GM12878 (cell line): Measurements from ENCODE around the gene REV1. TPM values are rescaled to one million over a fixed set of nuclear protein-coding genes. Genes with fewer than 3 reads are reported as not detected.

Experiments used
- ATAC-seq: fragments of 200-7000 bp; cut with Tn5 transposase; 3 replicates; pipeline ENCODE4 v1.9.1; 2020; ENCODE audit warnings: mild to moderate bottlenecking, moderate library complexity
- BruUV-seq: library from RNA; stranded (reverse); fragments of 400-500 nt; replicated peaks from 2 replicates; lab custom pipeline; 2021; lab: Mats Ljungman, UMichigan
- CTCF ChIA-PET: fragments of 300-600 bp; sonication (Branson Sonifier 250); formaldehyde crosslinking; extraction: SDS; loops from one replicate; lab custom pipeline; 2021; ENCODE audit warnings: inconsistent platforms; lab: Yijun Ruan, JAX
- POLR2A ChIA-PET: fragments of 350-600 bp; formaldehyde crosslinking; extraction: SDS; loops from one replicate; lab custom pipeline; 2021; ENCODE audit warnings: inconsistent platforms; lab: Charles Lee
- RAD21 ChIA-PET: fragments of 300-600 bp; sonication (Branson Sonifier 250); formaldehyde crosslinking; loops from one replicate; lab custom pipeline; 2023; ENCODE audit warnings: antibody characterized with exemption; ENCODE audit not compliant: unreplicated experiment; lab: Charles Lee
- SMC1A ChIA-PET: fragments of 300-600 bp; sonication (Branson Sonifier 250); formaldehyde crosslinking; loops from one replicate; lab custom pipeline; 2023; ENCODE audit not compliant: unreplicated experiment, uncharacterized antibody; lab: Charles Lee
- DNase-seq: peaks from one replicate; pipeline ENCODE4 v3.0.0-alpha.2; 2011; ENCODE audit warnings: low read depth, low spot score
- FAIRE-seq: peaks from 3 replicates; lab custom pipeline; 2011; peaks lifted over from hg19 to GRCh38; lab: Jason Lieb, UNC
- H2AFZ ChIP-seq: 2 replicates; pipeline ENCODE4 v1.6.0; 2011; ENCODE audit warnings: low read depth, low read length, control low read depth; ENCODE audit not compliant: control insufficient read depth
- H3K27ac ChIP-seq: 2 replicates; pipeline ENCODE4 v1.5.1; 2011; ENCODE audit warnings: control low read depth; ENCODE audit not compliant: control insufficient read depth, insufficient read depth
- H3K27me3 ChIP-seq, 2 experiments: replicated peaks in 1 of 2; 2 replicates each; pipeline versions ENCODE4 v1.6.0 to v1.6.1; 2011; ENCODE audit warnings: low read length in 1 of 2; ENCODE audit not compliant: control insufficient read depth in 2 of 2, insufficient read depth in 2 of 2
- H3K36me3 ChIP-seq, 2 experiments: 2 replicates each; pipeline ENCODE4 v1.5.1; 2011; ENCODE audit warnings: low read length in 1 of 2; ENCODE audit not compliant: control insufficient read depth in 2 of 2, insufficient read depth in 2 of 2
- H3K4me1 ChIP-seq: 2 replicates; pipeline ENCODE4 v1.6.1; 2011; ENCODE audit warnings: mild to moderate bottlenecking, low read length, moderate library complexity, mixed read lengths; ENCODE audit not compliant: control insufficient read depth, insufficient read depth
- H3K4me2 ChIP-seq: 2 replicates; pipeline ENCODE4 v1.6.0; 2011; ENCODE audit warnings: control low read depth; ENCODE audit not compliant: control insufficient read depth, insufficient read depth
- H3K4me3 ChIP-seq: fragments of 200-600 bp; sonication (generic); 2 replicates; pipeline ENCODE4 v1.5.1; 2016
- H3K79me2 ChIP-seq: 2 replicates; pipeline ENCODE4 v1.6.0; 2011; ENCODE audit warnings: low read length; ENCODE audit not compliant: control insufficient read depth, insufficient read depth
- H3K9ac ChIP-seq: 2 replicates; pipeline ENCODE4 v1.8.0; 2011; ENCODE audit warnings: low read length, control low read depth, mixed read lengths; ENCODE audit not compliant: control insufficient read depth, insufficient read depth
- H3K9me3 ChIP-seq: replicated peaks from 3 replicates; pipeline ENCODE4 v1.5.1; 2011; ENCODE audit warnings: mild to moderate bottlenecking, low read length; ENCODE audit not compliant: control insufficient read depth, insufficient read depth
- H4K20me1 ChIP-seq: 2 replicates; pipeline ENCODE4 v1.6.0; 2011; ENCODE audit not compliant: control insufficient read depth, insufficient read depth
- BRCA1 ChIP-seq: IDR thresholded peaks from 2 replicates; pipeline ENCODE4 v1.6.1; 2011; ENCODE audit warnings: low read depth, low read length, improper control_type of control experiment
- CBFB ChIP-seq: IDR thresholded peaks from 2 replicates; pipeline ENCODE4 v1.6.1; 2016; ENCODE audit warnings: antibody characterized with exemption, low read depth
- MTA2 ChIP-seq: fragments of 450-650 bp; IDR thresholded peaks from 2 replicates; pipeline ENCODE4 v1.6.1; 2016; ENCODE audit warnings: low read depth, mild to moderate bottlenecking, moderate library complexity
- NFXL1 ChIP-seq: fragments of 450-650 bp; IDR thresholded peaks from 2 replicates; pipeline ENCODE4 v1.6.1; 2017; ENCODE audit warnings: antibody characterized with exemption, mild to moderate bottlenecking, borderline replicate concordance
- NR2C2 ChIP-seq: IDR thresholded peaks from 2 replicates; pipeline ENCODE4 v1.6.1; 2011; ENCODE audit warnings: borderline replicate concordance, low read depth; ENCODE audit not compliant: control insufficient read depth, insufficient read length
- POLR2A ChIP-seq: IDR thresholded peaks from 2 replicates; pipeline ENCODE4 v1.6.1; 2011; ENCODE audit warnings: low read depth, mild to moderate bottlenecking, low read length
- RAD21 ChIP-seq: IDR thresholded peaks from 2 replicates; pipeline ENCODE4 v1.6.1; 2011; ENCODE audit warnings: mild to moderate bottlenecking, low read depth, low read length, moderate library complexity; ENCODE audit not compliant: insufficient read depth
- RFX5 ChIP-seq: IDR thresholded peaks from 2 replicates; pipeline ENCODE4 v1.6.1; 2011; ENCODE audit warnings: low read depth, low read length, improper control_type of control experiment
- SP1 ChIP-seq: IDR thresholded peaks from one replicate; pipeline ENCODE4 v1.6.1; 2011; ENCODE audit warnings: low read depth, low read length
- SREBF2 ChIP-seq: IDR thresholded peaks from 2 replicates; pipeline ENCODE4 v1.6.1; 2012; ENCODE audit warnings: mild to moderate bottlenecking, low read length
- ZBED1 ChIP-seq: IDR thresholded peaks from 2 replicates; pipeline ENCODE4 v1.6.1; 2016; ENCODE audit warnings: borderline replicate concordance
- ZBTB4 ChIP-seq: fragments of 450-650 bp; formaldehyde crosslinking; IDR thresholded peaks from 2 replicates; pipeline ENCODE4 v1.4.0; 2022; ENCODE audit warnings: mild to moderate bottlenecking, moderate library complexity
- ZNF217 ChIP-seq: fragments of 450-650 bp; IDR thresholded peaks from 2 replicates; pipeline ENCODE4 v1.6.1; 2017; ENCODE audit warnings: antibody characterized with exemption, mild to moderate bottlenecking
- ZNF384 ChIP-seq: IDR thresholded peaks from 2 replicates; pipeline ENCODE4 v1.6.1; 2012; ENCODE audit warnings: low read depth, mild to moderate bottlenecking, low read length, improper control_type of control experiment, borderline replicate concordance
- WGBS: methylation state at CpG from one replicate; pipeline ENCODE4 v1.1.6; 2016; ENCODE audit warnings: low lambda C conversion rate; ENCODE audit not compliant: insufficient replicate concordance, insufficient coverage; ENCODE audit errors: missing lambda C conversion rate; 5-methylcytosine and 5-hydroxymethylcytosine counted together
- in situ Hi-C: fragments of 300-500 bp; cut with MboI; formaldehyde crosslinking; loops from 9 replicates; pipeline ENCODE4 v1.14.3; 2018; ENCODE audit warnings: mixed read lengths
- intact Hi-C: fragments of 100-400 bp; cut with micrococcal nuclease; formaldehyde crosslinking; loops from one replicate; pipeline ENCODE4 v1.14.2; 2022; ENCODE audit not compliant: unreplicated experiment
- polyA plus RNA-seq, 11 experiments: library from polyadenylated mRNA; depleted of rRNA in 4 of 11; unstranded in 6 of 11; stranded (reverse) in 5 of 11; fragments of >200 nt; fragmentation: Nextera tagmentation in 4 of 11; fragmentation: Illumina TruSeq in 1 of 11; extraction: Ambion mirVana in 4 of 11; extraction: Trizol in 1 of 11; gene quantifications; 1 replicate in 1 of 11; 2 replicates in 10 of 11; pipeline versions ENCODE4 v1.2.1 to v1.2.3, GENCODE V29; 2011 to 2016; ENCODE audit warnings: inconsistent platforms in 2 of 11, missing spikeins in 2 of 11, low read depth in 1 of 11
- total RNA-seq, 4 experiments: library from RNA; depleted of rRNA in 3 of 4; stranded (reverse); fragments of >200 nt in 3 of 4; fragmentation: Illumina TruSeq in 1 of 4; extraction: Trizol in 1 of 4; gene quantifications; 2 replicates each; pipeline versions ENCODE4 v1.2.1 to v1.2.3, GENCODE V29; 2013 to 2021
- TF ChIP-seq, protein P1 (sequence below): IDR thresholded peaks from 2 replicates; pipeline ENCODE4 v1.6.1; 2012; ENCODE audit warnings: low read depth, low read length, improper control_type of control experiment
- TF ChIP-seq, protein P2 (sequence below): IDR thresholded peaks from 2 replicates; pipeline ENCODE4 v1.6.1; 2011; ENCODE audit warnings: low read depth, low read length, improper control_type of control experiment, borderline replicate concordance

The REV1 gene
- total and polyA plus RNA-seq, 10 of the 15 experiments (the other 5 are each of a cell fraction or from before 2014, with no cell fraction given): 11.3 to 46.8 (median 29.0) TPM

- BruUV-seq: no TSS peak
- intact Hi-C loops: no loop called here
Observed at GRCh38 chr2:99414566-99414965, 75.3 kb downstream of the REV1 start.

More at GRCh38 chr2:99414566-99414965, 75.3 kb downstream of the REV1 start:
- Histone ChIP-seq H3K79me2 (no peaks in the 10 kb centered on the region), H4K20me1 (no peaks in the 10 kb centered on the region), H3K4me3 (no peak overlapping the region), H3K27ac (no peak overlapping the region), H3K4me1 (no peaks in the 10 kb centered on the region), H3K9me3 (no peaks in the 10 kb centered on the region), H3K9ac (no peak overlapping the region), H2AFZ (no peak overlapping the region), H3K4me2 (no peak overlapping the region), H3K36me3 (peaks cover 3 to 26% of the 10 kb centered on the region in 2 experiments), H3K27me3 (no peaks in the 10 kb centered on the region)
- TF ChIP-seq, protein P1, sequence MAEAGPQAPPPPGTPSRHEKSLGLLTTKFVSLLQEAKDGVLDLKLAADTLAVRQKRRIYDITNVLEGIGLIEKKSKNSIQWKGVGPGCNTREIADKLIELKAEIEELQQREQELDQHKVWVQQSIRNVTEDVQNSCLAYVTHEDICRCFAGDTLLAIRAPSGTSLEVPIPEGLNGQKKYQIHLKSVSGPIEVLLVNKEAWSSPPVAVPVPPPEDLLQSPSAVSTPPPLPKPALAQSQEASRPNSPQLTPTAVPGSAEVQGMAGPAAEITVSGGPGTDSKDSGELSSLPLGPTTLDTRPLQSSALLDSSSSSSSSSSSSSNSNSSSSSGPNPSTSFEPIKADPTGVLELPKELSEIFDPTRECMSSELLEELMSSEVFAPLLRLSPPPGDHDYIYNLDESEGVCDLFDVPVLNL: no peak
- TF ChIP-seq ZNF384 (no peak), CBFB (no peak), ZNF217 (no peak), POLR2A (no peak), NR2C2 (no peak), SREBF2 (no peak), BRCA1 (no peak), SP1 (no peak), ZBTB4 (CRISPR knock-in tag) (no peak), MTA2 (no peak), NFXL1 (no peak), RAD21 (no peak), ZBED1 (no peak), RFX5 (no peak)
- TF ChIP-seq, protein P2, sequence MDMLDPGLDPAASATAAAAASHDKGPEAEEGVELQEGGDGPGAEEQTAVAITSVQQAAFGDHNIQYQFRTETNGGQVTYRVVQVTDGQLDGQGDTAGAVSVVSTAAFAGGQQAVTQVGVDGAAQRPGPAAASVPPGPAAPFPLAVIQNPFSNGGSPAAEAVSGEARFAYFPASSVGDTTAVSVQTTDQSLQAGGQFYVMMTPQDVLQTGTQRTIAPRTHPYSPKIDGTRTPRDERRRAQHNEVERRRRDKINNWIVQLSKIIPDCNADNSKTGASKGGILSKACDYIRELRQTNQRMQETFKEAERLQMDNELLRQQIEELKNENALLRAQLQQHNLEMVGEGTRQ: no peak
- in situ Hi-C loops: no loop called here
- no peak for FAIRE-seq
- DNase-seq: no peak
- ChIA-PET POLR2A (interaction anchor here (0.7 kb wide), 1 partner anchor 752 kb away, joined by 4 read pairs; no protein-coding TSS in a partner anchor), SMC1A (no interaction called here), RAD21 (no interaction called here), CTCF (no interaction called here)
- no peak for ATAC-seq
- WGBS: 84% methylated on average over 1 of the region's 1 CpG
